B cell (primary cell): Measurements from ENCODE around the gene PDE10A.

Source experiments
- CTCF ChIP-seq: fragments of 200-600 bp; IDR thresholded peaks from one replicate; pipeline ENCODE4 v1.8.0; 2022; ENCODE audit warnings: antibody characterized with exemption, mild to moderate bottlenecking
- EZH2 ChIP-seq: IDR thresholded peaks from 2 replicates; pipeline ENCODE4 v1.6.1; 2012; ENCODE audit warnings: borderline replicate concordance, low read depth, mild to moderate bottlenecking, moderate library complexity, low read length; ENCODE audit not compliant: insufficient read depth, poor library complexity, severe bottlenecking

- TF ChIP-seq EZH2 (no peak), CTCF (no peak)
Measured at GRCh38 chr6:165701564-165702354, 38.7 kb upstream of the PDE10A start.
